DND-41 (cell line): Measurements from ENCODE around the gene DTNBP1.

Experiments used
- ATAC-seq: fragments of 200-7000 bp; cut with Tn5 transposase; 3 replicates; pipeline ENCODE4 v1.9.1; 2021; ENCODE audit warnings: low read depth; ENCODE audit not compliant: insufficient read depth
- DNase-seq: peaks from one replicate; pipeline ENCODE4 v3.0.0-alpha.2; 2020
- H2AFZ ChIP-seq: 2 replicates; pipeline ENCODE4 v1.6.0; 2012; ENCODE audit warnings: low read depth, low read length
- H3K27ac ChIP-seq: 2 replicates; pipeline ENCODE4 v1.5.1; 2012; ENCODE audit warnings: low read length, inconsistent platforms
- H3K27me3 ChIP-seq: fragments of 200-600 bp; sonication (generic); 2 replicates; pipeline ENCODE4 v1.6.0; 2012; ENCODE audit warnings: low read length, mild to moderate bottlenecking, inconsistent platforms; ENCODE audit not compliant: insufficient read depth, poor library complexity
- H3K36me3 ChIP-seq: 2 replicates; pipeline ENCODE4 v1.5.1; 2012; ENCODE audit warnings: low read length, inconsistent platforms; ENCODE audit not compliant: insufficient read depth
- H3K4me1 ChIP-seq: 2 replicates; pipeline ENCODE4 v1.5.1; 2012; ENCODE audit warnings: mild to moderate bottlenecking, low read length; ENCODE audit not compliant: insufficient read depth
- H3K4me2 ChIP-seq: 2 replicates; pipeline ENCODE4 v1.6.0; 2012; ENCODE audit warnings: mild to moderate bottlenecking, moderate library complexity, low read length, inconsistent platforms; ENCODE audit not compliant: insufficient read depth
- H3K4me3 ChIP-seq, 2 experiments: fragments of 200-600 bp in 1 of 2; shearing (Covaris generic) in 1 of 2; 2 replicates each; pipeline ENCODE4 v1.5.1; 2012 to 2016; ENCODE audit warnings: inconsistent platforms in 2 of 2, low read length in 2 of 2, mild to moderate bottlenecking in 2 of 2, low read depth in 1 of 2, moderate library complexity in 1 of 2
- H3K79me2 ChIP-seq: 2 replicates; pipeline ENCODE4 v1.6.0; 2012; ENCODE audit warnings: low read length, inconsistent platforms; ENCODE audit not compliant: insufficient read depth
- H3K9ac ChIP-seq: 2 replicates; pipeline ENCODE4 v1.6.0; 2012; ENCODE audit warnings: low read depth, mild to moderate bottlenecking, inconsistent platforms, low read length, moderate library complexity
- H3K9me3 ChIP-seq: 2 replicates; pipeline ENCODE4 v1.5.1; 2012; ENCODE audit warnings: low read length, moderate library complexity, mild to moderate bottlenecking, inconsistent platforms; ENCODE audit not compliant: insufficient read depth, severe bottlenecking
- H4K20me1 ChIP-seq: 2 replicates; pipeline ENCODE4 v1.6.0; 2012; ENCODE audit warnings: low read length; ENCODE audit not compliant: insufficient read depth
- EZH2 ChIP-seq: IDR thresholded peaks from 3 replicates; pipeline ENCODE4 v1.6.1; 2012; ENCODE audit warnings: borderline replicate concordance, low read depth, mild to moderate bottlenecking, moderate library complexity, low read length, inconsistent platforms; ENCODE audit not compliant: severe bottlenecking
- TF ChIP-seq, protein P1 (sequence below): IDR thresholded peaks from 2 replicates; pipeline ENCODE4 v1.5.1; 2012; ENCODE audit warnings: borderline replicate concordance, low read length, moderate library complexity, mild to moderate bottlenecking; ENCODE audit not compliant: poor library complexity, severe bottlenecking; ENCODE audit errors: extremely low read depth

Gene DTNBP1

GRCh38 chr6:15698471-15698870 is 35.6 kb upstream of the DTNBP1 start:
- Histone ChIP-seq H3K4me1 (no peaks in the 10 kb centered on the region), H3K27ac (no peak overlapping the region), H3K79me2 (no peaks in the 10 kb centered on the region), H3K9ac (no peak overlapping the region), H4K20me1 (no peaks in the 10 kb centered on the region), H2AFZ (no peak overlapping the region), H3K4me3 (no peak overlapping the region), H3K9me3 (peaks cover 4% of the 10 kb centered on the region), H3K36me3 (no peaks in the 10 kb centered on the region), H3K4me2 (no peak overlapping the region), H3K27me3 (peaks cover 6% of the 10 kb centered on the region)
- no peak for DNase-seq
- no peak for ATAC-seq
- TF ChIP-seq EZH2 = no peak
- TF ChIP-seq, protein P1, sequence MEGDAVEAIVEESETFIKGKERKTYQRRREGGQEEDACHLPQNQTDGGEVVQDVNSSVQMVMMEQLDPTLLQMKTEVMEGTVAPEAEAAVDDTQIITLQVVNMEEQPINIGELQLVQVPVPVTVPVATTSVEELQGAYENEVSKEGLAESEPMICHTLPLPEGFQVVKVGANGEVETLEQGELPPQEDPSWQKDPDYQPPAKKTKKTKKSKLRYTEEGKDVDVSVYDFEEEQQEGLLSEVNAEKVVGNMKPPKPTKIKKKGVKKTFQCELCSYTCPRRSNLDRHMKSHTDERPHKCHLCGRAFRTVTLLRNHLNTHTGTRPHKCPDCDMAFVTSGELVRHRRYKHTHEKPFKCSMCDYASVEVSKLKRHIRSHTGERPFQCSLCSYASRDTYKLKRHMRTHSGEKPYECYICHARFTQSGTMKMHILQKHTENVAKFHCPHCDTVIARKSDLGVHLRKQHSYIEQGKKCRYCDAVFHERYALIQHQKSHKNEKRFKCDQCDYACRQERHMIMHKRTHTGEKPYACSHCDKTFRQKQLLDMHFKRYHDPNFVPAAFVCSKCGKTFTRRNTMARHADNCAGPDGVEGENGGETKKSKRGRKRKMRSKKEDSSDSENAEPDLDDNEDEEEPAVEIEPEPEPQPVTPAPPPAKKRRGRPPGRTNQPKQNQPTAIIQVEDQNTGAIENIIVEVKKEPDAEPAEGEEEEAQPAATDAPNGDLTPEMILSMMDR = no peak

DNA sequence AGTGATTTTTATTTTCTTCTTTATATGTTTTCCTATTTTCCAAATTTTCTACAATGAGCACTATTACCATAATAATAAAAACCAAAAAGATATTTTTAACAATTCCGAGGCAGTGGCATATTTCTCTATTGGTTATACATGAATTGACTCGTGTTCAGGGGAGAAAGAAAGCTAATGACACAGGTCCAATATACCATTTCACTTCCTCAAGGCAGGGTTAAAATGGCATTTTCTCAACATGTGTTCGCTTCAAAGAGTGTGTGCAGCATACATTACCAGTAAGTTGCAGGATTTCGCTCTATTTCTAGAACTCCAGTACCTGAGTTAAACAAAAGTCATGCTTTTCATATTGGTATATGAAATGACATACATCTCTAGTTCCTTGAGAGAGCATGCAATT is 35.1 kb upstream of the DTNBP1 start:
- Histone ChIP-seq H3K4me2 (no peak overlapping the region), H3K4me3 (no peak overlapping the region), H2AFZ (no peak overlapping the region), H3K9ac (no peak overlapping the region), H4K20me1 (no peaks in the 10 kb centered on the region), H3K79me2 (no peaks in the 10 kb centered on the region), H3K4me1 (no peaks in the 10 kb centered on the region), H3K27me3 (peaks cover 6% of the 10 kb centered on the region), H3K27ac (no peak overlapping the region), H3K36me3 (no peaks in the 10 kb centered on the region), H3K9me3 (no peaks in the 10 kb centered on the region)
- DNase-seq (no peak), ATAC-seq (no peak)
- TF ChIP-seq, protein P1 = no peak
- TF ChIP-seq EZH2 = no peak

GRCh38 chr6:15691250-15691869 is 28.5 kb upstream of the DTNBP1 start:
- Histone ChIP-seq H3K36me3 (no peaks in the 10 kb centered on the region), H3K27ac (no peak overlapping the region), H3K27me3 (peaks cover under 1% of the 10 kb centered on the region), H3K79me2 (no peaks in the 10 kb centered on the region), H2AFZ (peak overlapping the region; percentile 44; the same call in 1 of the 2 replicates), H3K4me1 (peaks cover 10% of the 10 kb centered on the region; the same call in 1 of the 2 replicates), H3K4me2 (peak overlapping the region; percentile 52), H3K9ac (peak overlapping the region; percentile 20; the same call in 1 of the 2 replicates), H3K9me3 (no peaks in the 10 kb centered on the region), H4K20me1 (no peaks in the 10 kb centered on the region), H3K4me3 (0 out of 4 replicates have a peak overlapping the region, but pooled peaks of 1 of the 2 experiments have one; percentile 6)
- peak; percentile 100 for ATAC-seq
- TF ChIP-seq EZH2 = no peak
- TF ChIP-seq, protein P1 = peak; percentile 99
- peak; percentile 80 for DNase-seq
